ENCODE results near the gene HIC1.

- TF ChIP-seq CTCF (IDR thresholded peaks at IDR 0.05) = no peak
- no peak for TF ChIP-seq POLR2AphosphoS5 (IDR thresholded peaks at IDR 0.05)
Observed at GRCh38 chr17:2047590-2047989, 7.3 kb upstream of the HIC1 start.
